T-helper 2 cell (primary cell): ENCODE data around the gene FOXC1.

Experiments used
- DNase-seq, 5 experiments: peaks; one replicate each; pipeline versions ENCODE4 v3.0.0 to v3.0.0-alpha.2; 2012 to 2022

Gene FOXC1

DNA sequence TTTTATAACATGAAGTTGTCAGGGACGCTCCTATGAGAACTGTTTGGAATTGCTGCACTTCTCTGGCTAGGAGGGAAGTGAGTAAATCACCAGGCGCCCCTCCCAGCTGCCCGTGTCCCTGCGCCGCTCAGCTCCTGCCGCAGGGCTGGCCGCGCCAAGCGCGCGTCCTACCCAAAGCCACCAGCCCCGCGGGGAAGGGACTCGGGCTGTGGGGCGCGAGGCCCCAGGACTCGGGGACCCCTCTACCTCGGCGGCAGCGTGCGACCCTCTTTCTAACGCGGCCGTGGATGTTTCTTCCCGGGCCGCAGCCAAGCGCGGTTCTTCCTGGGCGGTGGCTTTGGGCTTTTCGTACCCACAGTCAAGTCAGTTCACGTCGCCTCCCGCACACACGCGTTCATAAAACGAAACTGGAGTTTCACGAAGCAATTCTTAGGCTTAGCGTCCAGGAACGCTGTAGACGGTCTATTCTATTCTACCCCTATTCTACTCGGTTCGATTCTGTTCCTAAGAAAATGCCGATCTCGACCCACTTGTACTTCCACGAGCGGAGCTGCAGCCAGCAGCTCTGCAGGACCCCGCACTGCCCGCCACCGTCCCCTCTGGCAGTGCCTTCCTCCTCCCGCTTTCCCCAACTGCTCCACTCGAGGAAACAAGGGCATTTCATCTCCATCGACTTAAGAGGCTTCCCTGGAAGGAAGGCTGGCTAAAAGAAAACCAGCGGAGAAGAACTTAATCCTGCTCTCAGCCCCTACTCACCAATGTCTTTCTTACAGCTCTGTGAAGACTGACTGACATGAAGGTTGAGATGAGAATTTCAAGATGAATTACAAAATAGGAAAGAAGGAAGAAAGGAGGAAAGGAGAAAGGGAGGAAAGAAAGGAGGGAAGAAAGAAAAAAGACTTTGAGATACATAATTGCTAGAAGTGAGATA lies 15.4 kb downstream of the FOXC1 start:
- DNase-seq, result no peak

DNA sequence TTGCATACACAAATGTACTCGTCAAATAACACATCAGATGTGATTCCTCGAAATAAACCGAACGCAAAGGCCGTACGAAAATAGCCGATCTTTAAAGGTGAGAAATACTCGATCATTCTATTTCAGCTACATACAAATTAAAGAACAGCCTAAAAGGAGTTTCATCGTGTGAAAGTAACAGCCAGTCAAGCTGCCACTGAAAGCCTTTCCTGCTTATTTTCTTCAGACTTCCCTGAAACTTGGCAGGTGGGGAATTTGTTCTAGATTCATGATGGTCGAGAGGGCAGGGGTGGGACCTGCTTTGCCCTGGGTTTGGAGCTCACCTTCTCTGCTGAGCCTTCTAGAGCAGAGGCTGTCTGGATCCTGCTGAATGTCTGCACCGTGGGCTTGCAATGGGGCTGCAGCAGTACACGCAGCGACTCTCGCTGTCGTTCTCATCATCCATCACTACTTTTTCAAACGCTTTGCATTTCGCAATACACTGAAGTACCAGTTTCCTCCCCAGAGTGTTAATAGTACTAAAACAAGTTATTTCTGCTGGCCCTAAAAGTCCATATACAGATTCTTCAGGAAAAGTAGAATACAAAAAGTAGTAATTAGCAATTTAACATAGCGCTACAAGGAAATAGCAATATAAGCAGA lies 16.2 kb downstream of the FOXC1 start:
- DNase-seq, result no peak

DNA sequence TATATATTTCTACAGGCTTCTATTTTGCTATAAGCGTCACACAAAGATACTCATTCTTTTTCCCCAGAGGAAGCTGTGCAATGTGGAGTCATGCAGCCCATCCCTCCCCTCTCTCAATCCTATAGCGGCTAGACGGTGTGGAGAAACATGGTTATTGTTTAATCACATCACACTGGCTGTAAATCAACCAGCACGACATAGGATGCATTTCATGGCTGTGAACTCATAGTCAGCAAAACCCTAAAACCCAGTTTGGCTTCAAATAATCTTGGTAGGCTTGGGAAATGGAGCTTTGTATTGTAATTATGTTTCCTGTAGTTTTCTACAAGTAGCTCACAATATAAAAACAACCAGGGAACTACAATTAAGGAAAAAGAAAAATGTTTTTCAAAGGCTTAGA lies 16.8 kb downstream of the FOXC1 start:
- DNase-seq, result no peak

DNA sequence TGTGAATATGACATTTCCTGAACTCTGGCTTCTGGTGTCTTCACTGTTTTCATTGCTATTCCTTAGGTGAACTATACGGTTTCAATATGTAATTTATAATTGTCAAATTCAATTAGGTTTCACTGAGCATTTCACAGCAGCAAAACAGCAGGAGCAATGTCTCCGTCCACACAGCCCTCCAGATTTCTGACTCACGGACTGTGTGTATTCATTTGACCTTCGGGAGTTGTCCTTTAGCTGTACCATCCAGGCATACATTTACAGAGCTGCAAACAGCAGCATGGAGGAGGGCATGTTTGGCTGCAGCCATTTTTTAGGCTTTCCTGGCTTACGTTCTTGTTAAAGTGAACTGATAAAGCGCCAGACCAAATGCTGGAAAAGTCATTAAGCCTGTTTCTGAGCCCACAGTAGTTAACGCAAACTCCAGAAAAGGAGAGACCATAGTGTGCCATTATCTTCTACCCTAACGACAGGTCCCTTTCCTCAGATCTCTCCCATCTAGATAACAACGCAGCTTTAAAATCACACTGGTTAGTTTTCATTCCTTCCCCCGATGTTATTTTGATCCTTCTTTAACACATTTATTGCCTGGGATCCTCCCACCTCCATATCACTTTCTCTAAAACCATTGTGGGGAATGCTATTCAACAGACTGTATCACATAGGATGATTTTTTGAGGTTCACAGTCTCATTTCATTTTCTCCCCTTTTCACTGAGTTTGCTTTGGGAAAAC lies 18.3 kb downstream of the FOXC1 start:
- no peak for DNase-seq

DNA sequence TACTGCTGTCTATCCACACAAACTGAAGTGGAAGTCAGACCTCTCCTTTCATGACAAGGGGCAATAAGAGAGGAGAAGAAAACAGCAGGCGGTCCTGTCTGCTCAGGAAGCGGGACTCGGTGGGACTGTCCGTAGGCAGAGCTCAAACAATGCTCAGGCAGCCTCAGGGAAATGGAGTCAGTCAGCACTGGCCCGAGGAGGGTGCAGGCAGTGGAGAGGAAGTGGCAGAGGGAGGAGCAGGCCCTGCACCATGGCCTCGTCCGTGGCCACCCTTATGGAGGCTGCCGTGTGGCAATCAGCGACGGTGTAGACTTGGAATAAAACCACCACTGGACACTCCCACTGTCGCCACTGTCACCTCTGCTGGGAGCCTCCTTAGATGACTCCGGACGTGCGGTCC lies 19.6 kb downstream of the FOXC1 start:
- no peak for DNase-seq

DNA sequence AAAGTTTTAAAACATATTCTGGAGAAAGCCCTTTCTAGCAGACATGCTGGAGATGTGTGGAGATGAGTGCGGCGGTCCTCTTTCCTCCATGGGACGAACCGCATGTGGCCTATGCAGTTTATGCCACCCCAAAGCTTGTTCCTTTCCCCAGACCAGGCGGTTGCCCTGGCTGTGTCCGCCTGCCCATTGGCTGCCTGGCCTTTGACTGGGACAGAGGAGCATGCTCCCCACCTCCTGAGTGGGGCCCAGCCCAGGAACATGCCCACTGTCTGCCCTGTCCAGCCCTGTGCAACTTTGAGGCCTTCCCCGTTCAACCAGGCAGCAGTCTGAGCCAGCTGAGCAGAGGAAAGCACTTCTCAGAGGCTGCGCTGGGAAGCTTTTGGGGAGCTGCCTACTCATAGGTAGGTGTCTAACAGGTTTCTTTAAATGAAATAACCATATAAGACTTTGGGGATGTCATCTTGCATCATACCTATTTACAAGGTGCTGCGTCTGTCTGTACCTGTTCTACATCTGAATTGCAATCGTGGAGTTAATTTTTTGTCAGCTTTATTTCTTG lies 20.6 kb downstream of the FOXC1 start:
- DNase-seq, result no peak

DNA sequence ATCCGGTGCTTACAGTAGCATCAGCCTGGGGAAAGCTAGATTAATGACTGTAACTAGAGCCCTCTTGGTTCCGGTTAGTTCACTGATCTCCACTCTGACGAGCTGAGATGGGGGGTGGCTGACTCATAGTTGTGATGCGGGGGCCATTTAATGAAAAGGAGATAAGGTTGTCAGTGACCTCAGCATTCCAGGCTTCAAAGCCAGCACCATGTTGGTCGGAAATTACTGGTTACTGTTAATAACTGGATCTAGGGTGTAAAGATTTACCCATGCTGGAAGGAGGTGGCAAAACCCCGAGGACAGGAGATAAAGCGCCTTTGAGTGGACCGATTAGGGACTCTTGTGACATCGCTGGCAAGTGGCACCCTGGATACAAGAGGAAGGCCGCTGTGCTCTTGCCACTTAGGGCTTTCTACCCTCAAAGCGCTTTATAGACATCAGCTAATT lies 21.1 kb downstream of the FOXC1 start:
- DNase-seq, result no peak

DNA sequence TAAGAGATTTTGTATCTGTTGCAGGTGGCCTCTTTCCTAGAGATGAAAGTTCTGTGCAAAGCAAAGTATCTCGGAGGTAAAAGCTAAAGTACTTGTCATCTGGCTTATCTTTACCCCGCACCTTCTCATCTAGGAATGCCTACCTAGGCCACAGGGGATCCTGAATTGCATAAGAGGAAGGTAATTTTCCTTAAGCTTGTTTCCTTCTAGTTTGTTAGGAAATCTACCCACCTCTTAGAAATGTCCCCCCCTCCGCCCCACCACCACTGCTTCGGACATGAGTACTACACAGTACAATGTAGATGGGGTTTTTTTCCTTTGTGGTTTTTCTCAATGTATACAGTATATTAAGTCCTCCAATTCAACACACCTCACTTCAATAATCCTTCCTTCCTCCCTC lies 21.5 kb downstream of the FOXC1 start:
- no peak for DNase-seq

DNA sequence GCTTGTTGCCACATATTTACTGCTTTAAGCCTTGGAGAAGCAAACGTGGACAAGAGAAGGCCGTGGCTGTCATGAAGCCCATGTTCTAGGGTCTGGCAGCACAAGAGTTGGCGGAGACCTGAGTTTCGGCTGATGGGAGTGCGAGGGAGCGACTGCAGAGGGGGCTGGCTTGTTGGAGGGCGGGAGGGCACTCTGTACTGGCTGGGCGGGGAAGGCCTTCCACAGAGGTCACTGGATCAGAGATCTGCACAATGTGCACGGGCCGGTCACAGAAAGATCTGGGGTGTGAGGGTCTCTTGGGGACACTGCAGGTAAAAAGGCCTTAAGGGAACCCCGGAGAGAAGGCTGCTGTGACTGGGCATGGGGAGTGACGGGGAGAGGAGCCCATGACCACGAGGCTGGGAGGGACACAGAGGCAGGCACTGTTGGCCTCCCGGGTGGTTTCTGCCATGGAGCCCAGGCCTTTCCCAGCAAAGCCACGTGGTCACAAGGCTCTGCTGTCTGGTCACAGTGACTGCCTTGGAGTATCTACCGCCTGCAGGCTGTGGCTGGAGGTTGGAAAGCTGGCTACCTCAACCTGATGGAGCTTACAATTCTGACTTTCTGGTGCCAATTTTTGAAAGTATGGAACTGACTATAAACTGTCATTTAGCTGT lies 23.8 kb downstream of the FOXC1 start:
- no peak for DNase-seq

DNA sequence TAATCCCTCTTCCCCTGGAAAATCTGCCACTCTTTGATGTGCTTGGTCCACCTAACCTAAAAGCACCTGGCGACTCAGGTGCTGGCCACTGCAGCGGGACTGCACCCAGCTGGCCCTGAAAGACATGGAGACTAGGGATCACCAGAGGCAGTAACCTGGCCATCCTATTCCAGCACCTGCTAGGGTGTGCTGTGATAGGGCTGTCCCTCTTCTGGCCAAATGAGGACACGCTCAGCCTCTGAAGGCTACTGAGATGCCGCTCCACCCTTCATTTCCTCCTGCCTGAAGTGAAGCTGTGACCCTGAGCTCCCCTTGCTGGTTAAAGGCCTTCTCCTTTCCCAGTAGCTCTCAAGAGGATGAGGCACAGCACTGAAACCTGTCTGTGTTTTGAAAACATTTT lies 24.4 kb downstream of the FOXC1 start:
- no peak for DNase-seq

DNA sequence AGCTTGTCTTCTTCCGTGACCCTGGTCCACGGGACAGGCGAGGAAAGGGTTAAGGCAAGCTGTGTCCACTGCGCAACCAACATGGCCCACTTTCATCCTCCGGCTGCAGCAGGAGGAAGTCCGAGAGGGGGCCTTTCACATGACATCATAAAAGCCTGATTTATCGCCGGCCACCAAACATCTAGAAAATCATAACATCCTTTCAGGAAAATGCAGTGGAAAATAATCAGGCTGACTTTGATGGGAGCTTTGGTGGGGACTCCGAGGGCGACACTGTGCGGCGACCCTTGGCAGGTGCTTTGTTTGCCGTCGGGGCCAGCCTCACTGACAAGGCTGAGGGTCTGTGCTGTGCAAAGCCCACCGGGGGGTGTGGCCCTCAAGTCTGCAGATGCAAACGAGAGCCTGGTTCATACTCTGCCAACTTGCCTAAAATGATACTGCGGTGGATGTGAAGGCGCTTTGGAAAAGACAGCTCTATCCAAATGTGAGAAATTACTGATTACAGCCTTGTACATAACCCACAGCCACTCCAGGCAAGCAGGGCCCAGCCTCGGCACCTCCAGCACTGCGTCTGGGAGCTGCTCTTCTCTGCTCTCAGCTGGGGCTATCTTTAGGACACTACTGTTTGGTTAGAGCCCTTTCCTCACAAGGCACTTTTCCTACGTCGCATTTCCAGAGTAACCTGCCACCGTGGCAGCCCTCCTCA lies 25.7 kb downstream of the FOXC1 start:
- no peak for DNase-seq

DNA sequence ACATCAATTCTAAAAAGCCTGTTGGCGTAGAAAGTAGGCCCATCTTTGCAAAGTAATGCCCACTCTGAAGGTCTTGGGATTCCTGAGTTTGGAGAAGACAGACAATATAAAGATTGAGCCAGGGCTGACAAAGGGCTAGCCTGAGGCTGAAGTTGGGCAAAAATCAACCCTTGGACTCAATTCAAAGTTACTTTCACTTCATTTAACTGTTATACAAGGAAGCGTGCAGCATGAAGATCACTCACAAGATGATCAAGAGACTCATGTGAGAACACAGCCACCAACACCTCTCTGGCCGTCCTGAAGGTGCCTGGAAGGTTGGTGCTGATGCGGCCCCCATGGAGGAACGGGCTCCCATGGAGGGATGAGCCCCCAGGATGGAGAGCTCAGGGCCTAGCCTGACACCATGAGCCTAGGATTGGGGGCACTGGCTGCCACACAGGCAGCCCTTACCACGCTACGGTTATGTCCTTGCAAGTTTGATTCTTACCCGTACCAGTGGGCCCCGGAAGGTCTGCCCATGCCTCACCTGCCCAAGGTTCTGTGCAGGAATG lies 26.6 kb downstream of the FOXC1 start:
- DNase-seq, result no peak

DNA sequence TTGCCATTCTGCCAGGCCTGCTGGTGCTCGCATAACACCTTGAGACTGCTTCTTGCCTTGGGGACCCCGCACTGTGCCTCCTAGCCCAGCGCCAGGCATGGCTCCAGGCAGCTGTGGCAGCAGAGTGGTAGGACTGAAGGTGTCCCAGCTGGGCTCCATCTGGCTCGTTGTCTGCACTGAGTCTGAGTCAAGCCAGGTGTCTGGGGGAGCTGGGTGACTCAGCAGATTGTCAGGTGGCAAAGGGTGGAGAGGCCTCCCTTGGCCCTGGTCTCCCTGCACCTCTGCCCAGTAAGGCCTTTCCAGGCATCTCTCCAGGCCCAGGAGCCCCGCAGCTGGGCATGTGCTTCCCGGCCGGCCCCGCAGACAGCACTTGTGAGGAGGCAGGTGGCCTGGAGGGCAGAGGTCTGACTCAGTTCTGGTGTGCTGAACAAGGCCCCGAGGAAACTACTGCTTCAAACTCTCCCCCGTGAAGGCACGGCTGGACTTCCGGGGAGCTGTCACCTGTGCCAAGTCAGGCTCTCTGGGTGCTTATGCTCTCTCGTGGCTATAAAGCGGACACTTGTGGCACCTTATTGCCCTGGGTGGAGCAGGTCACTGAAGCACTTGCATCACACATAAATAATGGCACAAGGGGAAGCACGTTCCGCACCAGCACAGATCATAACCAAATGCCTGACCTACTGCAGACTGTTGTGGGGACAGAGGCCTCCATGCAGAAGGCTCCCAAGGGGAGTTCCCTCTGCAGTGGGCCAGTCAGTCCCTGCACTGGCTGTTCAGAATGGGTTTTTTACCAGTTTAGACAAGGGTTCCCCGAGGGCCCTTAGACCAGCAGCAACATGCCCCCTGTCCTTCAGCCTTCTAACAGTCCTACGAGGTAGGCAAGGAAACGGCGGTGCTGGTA lies 27.5 kb downstream of the FOXC1 start:
- DNase-seq, result no peak

DNA sequence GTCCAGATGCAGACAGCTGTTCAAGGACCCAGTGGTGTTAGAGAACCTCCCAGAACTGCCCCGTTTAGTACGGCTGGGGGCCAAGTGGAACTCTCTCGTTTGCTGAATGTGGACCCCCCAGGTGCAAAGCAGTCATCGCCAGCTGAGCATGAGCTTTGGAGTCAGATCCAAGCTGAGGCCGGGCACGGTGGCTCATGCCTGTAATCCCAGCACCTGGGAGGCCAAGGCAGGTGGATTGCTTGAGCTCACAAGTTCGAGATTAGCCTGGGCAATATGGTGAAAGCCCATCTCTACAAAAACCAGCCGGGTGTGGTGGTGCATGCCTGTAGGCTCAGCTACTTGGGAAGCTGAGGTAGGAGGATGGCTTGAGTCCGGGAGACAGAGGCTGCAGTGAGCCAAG lies 29.7 kb downstream of the FOXC1 start:
- DNase-seq, result no peak

DNA sequence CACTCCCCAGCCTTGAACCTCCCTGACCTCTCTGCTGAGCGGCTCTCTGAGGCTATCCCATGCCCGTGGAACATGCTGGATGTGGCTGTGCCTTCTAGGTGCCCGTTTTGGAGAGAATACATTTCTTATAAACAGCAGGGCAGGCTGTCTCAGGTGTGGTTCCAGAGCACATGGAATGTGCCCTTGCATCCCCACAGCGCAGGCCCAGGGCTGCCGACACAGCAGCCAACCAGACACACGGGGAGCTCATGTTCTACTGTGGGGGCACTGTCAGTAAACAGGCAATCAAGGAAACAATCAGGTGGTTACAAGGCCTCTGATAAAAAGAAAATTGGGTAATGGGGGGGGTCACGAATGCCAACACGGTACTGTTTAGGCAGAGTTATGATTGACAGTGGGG lies 30.8 kb downstream of the FOXC1 start:
- no peak for DNase-seq

DNA sequence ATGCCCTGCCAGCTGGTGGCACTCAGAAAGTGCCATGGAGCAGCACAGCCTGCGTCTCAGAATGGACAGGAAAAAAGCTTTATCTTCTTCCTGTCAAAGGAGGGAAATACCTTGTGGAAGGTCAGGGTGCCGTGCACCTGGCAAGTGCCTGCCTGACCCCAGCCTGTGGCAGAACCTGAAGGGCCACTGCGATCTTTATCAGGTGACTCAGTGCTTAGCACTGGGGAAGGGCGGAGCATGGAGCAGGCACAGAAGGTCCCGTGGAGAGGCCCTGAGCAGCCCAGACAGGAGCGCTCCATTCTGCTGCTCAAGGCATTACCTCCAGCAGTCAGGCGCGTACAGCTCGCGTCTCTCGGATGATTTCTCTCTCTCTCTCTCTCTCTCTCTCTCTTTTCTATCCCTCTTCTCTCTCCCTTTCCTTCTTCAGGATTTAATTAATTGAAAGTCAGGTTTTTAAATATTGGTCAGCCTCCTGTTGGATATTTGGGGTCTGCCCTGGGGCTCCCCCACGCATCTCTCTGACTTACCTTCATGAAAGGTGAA lies 31.7 kb downstream of the FOXC1 start:
- no peak for DNase-seq

DNA sequence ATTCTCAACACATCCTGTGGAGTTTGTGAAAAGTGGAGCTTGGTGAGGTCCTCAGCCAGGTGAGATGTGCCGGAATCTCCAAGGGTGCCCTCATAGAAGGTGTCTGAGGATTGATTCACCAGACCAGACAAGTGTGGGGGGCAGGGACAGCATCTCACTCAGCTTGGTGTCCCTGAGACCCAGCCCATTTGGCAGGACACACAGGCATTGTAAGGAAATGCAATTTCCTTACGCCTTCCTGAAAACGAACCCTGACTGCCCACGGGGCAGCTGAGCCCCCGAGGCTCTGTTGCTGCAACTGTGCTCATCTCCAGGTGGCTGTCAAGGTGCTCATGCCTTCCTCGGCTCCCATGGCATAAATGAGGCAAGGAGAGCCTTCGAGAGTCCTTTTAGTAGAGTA lies 33.4 kb downstream of the FOXC1 start:
- no peak for DNase-seq

DNA sequence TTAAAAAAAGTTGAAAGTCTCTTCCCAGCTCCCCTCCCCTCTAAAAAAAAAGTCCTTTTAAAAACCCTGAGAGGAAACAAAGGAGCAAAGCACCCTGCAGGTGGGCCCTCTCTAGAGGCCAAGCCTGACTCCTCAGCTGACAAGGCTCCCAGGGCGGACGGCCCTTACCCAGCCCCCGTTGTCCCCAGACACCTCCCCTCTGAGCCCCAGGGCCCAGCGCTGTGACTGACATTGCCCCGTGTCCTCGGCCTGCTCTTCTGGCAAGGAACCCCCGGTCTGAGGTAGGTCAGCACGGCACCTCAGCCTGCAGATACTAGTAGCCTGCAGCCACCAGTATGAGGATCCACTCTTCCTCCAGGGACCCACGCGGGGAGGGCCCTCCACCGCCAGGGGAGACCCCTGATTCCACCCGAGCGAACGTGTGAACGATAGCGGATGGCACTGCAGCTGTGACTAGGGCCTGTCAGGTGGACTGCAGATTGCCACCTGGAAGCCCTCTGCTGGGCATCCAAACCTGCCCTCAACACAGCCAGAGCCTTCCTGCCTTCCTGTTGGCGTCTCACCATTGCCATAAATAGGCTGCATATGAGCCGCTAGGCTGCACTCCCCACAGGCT lies 34.2 kb downstream of the FOXC1 start:
- no peak for DNase-seq

DNA sequence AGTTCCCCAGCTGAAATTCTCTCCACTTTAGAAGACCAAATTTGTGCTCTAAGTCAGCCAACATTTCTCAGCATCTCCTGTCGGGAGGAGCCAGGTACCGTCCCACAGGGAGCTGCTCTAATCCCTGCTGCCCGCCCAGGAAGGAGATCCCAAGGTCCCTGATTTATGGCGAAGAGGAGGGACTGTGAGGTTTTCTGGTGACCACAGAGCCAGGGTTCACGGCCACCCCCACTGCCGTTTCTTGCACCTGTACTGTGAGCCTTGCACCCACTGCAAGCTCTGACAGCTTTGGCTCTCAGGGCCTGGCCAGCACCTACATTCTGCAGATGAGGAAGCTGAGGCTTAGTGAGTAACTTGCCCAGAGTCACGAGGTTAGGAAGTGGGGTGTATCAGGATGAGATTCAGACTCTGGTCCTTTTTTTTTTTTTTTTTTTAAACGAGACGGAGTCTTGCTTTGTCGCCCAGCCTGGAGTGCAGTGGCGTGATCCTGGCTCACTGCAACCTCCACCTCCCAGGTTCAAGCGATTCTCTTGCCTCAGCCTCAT lies 34.9 kb downstream of the FOXC1 start:
- DNase-seq, result no peak
